ENCODE measurements around the gene HRG.
"Not testable (repeated sequence)": the region's sequence is repeated elsewhere in the genome, so short reads cannot be mapped to it uniquely, and the experiment has no call there.

HRG gene

DNA sequence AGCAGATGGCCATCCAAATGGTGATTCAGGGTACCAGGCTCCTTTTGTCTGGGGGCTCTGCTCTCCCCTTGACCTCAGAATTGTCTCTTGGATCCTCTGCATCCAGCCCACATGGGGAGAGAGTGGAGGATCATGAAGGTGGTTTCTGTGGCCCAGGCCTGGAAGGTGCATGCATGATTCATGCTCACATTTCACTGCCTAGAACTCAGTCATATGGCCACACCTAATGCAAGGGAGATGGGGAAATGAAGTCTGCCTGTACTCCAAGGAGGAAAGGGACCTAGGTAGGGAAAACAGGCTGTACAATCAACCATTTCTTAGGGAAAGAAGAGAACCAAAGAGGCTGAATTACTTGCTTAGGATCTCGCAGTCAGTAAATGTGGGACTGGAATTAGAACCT is 15.1 kb downstream of the HRG start:
- DNase-seq (ENCODE audit: low read depth in 2 of 2) = no peak

DNA sequence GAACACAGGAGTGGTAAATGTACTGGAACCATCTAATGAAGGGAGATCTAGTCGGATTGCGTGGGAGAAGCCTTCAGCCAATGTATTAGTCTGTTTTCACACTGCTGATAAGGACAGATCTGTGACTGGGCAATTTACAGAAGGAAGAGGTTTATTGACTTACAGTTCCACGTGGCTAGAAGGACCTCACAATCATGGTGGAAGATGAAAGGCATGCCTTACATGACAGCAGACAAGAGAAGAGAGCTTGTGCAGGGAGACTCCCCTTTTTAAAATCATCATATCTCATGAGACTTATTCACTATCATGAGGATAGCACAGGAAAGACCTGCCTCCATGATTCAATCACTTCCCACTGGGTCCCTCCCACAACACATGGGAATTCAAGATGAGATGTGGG is 17.0 kb downstream of the HRG start:
- no peak for DNase-seq (ENCODE audit: low read depth in 2 of 2)

DNA sequence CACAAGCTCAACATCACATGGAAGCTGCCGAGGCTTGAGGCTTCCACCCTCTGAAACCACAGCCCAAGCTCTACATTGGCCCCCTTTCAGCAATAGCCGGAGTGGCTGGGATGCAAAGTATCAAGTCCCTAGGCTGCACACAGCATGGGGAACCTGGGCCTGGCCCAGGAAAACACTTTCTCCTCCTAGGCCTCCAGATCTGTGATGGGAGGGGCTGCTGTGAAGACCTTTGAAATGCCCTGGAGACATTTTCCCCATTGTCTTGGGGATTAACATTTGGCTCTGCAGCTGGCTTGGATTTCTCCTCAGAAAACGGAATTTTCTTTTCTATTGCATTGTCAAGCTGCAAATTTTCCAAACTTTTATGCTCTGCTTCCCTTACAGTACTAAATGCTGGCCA is 18.2 kb downstream of the HRG start:
- DNase-seq (ENCODE audit: low read depth in 2 of 2) = no peak

DNA sequence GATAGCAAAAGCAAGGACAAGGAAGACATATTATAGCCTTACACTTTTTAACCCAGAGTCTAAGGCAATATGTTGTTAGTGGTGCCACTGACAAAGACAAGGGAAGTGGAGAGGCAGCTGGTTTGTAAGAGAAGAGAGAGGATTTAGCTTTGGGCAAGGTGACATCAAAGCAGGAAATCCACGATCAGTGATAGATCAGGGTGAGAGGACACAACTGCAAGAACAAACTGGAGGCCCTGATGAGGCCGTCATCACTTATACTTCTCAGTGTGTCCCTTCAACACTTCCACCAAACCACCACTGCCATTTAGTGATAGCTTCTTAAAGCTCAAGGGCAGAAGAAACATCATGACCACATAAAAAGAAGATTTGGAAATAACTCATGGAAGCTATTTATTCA is 20.7 kb downstream of the HRG start:
- DNase-seq (ENCODE audit: low read depth in 2 of 2) = not testable (repeated sequence)

DNA sequence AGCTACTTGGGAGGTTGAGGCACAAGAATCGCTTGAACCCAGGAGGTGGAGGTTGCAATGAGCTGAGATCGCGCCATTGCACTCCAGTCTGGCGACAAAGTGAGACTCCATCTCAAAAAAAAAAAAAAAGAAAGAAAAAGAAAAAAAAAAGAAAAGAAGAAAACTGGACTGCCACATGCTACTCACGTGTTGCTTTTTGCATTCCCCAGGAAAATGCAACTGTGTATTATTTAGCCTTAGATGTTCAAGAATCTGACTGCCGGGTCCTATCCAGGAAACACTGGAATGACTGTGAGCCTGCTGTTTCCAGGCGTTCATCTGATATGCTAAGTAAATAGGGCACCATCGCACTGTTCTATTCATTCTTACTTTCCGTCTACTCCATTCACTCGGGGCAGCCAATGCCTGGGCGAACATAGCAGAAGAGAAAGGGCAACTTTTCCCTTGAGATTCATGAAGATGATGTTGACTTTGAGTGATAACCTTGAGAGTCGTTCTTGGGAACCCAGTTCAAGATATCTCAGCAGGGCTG is 21.4 kb downstream of the HRG start:
- no peak for DNase-seq (ENCODE audit: low read depth in 2 of 2)

DNA sequence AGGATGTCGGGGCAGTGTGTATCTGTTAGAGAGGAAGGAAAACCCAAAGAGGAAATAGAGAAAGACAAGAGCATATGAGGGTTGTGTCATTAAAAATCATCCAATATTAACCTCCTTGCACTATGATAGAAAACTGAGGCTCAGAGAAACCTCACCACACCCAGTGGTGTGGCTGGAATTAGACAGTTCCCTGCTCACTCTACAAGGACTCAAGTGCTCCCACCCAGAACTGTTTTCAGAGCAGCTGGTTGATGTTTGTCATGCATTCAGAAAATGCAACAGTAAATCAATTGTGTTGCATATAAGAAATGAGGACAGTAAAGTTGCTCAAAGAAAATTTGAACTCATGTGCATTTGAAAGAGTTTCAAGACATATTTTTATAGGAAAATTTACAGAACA is 24.5 kb downstream of the HRG start:
- DNase-seq (ENCODE audit: low read depth in 2 of 2) = not testable (repeated sequence)

DNA sequence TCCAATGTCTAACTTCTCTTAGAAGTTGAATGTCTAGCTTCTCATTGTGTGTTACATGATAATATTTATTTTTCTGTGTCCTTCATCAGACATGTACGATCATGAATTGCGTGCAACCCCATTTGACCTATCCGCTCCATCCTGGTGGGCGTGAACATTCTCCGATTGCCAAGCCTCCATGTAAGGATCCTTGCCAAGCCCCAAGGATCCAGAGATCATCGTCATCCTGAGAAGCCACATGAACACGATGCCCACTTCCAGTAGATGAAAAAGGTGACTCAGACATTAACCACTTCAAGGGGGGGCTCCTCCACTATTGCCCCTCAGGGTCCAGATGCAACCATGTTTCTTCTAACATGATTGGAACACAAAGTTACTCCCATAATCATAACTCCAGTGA is 25.9 kb downstream of the HRG start:
- DNase-seq (ENCODE audit: low read depth in 2 of 2) = no peak

DNA sequence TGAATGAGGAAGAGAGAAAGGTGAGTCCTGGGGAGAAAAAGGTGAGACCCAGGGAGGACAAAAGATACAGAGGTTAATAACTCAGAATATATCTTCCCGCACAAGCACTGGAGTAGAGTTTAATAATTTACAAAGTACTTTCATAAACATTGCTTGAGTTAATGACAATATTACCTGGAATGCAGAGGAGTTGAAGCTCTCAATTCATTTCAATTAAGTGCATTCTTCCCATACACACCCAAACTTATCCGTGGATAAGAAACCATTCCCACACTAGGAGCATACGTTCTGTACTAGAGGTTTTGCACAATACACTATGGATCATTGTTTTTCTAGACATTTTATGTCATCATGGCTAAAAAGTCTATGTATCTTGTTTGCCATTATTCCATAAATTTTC is 28.0 kb downstream of the HRG start:
- DNase-seq (ENCODE audit: low read depth in 2 of 2) = no peak

DNA sequence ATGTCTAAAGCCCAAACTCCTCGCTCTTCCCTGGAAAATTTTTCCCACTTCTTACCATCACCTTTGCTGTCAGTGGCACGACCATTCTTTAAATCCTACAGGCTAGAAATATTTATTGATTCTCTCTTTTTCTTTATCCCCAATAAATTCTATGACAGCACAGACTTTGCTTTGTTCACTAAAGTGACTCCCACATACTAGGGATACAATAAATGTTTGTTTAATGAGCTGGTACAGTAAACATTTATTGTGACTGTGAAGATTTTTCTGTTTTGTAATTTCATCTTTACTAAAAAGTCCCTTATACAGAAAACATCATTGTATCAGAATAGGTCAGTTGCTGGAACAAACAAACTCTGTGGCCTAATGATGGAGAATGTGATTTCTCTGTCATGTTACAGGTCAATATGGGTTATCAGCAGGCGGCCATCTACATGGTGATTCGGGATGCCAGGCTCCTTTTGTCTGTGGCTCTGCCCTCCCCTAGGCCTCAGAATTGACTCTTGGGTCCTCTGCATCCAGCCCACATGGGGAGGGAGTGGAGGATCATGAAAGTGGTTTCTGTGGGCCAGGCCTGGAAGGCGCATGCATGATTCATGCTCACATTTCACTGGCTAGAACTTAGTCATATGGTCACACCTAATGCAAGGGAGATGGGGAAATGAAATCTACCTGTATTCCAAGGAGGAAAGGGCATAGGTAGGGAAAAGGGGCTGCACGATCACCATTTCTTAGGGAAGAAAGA is 28.6 kb downstream of the HRG start:
- no peak for DNase-seq (ENCODE audit: low read depth in 2 of 2)

DNA sequence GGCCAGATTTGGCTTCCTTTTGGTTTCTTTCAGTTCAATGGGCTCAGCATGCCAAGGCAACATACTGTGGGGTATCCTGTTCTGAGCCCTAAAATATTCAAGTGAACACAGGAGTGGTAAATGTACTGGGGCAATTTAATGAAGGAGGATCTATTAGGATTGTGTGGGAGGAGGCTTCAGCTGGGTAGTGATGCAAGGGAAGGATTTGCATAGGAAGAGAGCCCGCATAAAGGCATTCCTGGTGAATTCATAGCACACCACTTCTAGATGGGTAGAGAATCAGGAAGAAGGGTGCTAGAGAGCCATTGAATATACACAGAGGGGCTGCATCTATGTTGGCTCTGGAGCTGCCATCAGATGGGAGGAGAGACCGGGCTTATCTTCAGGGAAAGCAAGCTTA is 30.7 kb downstream of the HRG start:
- no peak for DNase-seq (ENCODE audit: low read depth in 2 of 2)

DNA sequence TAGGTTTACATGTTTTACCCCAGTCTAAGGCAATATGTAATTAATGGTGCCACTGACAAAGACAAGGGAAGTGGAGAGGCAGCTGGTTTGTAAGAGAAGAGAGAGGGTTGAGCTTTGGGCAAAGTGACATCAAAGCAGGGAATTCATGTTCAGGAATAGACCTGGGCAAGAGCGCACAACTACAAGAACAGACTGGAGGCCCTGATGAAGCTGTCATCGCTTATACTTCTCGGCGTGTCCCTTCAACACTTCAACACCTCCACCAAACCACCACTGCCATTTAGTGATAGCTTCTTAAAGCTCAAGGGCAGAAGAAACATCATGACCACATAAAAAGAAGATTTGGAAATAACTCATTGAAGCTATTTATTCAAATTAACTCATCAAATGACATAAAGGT is 31.7 kb downstream of the HRG start:
- DNase-seq (ENCODE audit: low read depth in 2 of 2) = no peak

DNA sequence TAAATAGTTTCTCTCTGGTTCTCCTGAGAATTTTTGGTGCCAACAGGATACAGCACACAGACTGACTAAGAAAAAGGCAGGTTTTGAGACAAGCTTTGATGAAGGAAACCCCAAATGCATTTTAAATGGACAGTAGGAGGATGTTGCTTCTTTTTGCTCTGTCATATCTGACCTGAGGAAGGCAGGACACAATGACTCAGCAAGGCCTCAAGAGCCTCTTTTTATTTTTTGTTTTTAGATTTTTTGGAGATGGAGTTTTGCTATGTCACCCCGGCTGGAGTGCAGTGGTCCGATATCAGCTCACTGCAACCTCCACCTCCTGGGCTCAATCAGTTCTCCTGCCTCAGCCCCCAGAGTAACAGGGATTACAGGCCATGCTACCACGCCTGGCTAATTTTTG is 34.5 kb downstream of the HRG start:
- no peak for DNase-seq (ENCODE audit: low read depth in 2 of 2)

DNA sequence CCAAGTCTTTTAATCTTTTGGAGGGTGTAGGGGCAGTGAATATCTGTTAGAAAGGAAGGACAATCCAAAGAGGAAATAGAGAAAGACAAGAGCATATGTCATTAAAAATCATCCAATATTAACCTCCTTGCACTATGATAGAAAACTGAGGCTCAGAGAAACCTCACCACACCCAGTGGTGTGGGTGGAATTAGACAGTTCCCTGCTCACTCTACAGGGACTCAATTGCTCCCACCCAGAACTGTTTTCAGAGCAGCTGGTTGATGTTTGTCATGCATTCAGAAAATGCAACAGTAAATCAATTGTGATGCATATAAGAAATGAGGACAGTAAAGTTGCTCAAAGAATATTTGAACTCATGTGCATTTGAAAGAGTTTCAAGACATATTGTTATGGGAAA is 36.6 kb downstream of the HRG start:
- DNase-seq (ENCODE audit: low read depth in 2 of 2) = not testable (repeated sequence)

DNA sequence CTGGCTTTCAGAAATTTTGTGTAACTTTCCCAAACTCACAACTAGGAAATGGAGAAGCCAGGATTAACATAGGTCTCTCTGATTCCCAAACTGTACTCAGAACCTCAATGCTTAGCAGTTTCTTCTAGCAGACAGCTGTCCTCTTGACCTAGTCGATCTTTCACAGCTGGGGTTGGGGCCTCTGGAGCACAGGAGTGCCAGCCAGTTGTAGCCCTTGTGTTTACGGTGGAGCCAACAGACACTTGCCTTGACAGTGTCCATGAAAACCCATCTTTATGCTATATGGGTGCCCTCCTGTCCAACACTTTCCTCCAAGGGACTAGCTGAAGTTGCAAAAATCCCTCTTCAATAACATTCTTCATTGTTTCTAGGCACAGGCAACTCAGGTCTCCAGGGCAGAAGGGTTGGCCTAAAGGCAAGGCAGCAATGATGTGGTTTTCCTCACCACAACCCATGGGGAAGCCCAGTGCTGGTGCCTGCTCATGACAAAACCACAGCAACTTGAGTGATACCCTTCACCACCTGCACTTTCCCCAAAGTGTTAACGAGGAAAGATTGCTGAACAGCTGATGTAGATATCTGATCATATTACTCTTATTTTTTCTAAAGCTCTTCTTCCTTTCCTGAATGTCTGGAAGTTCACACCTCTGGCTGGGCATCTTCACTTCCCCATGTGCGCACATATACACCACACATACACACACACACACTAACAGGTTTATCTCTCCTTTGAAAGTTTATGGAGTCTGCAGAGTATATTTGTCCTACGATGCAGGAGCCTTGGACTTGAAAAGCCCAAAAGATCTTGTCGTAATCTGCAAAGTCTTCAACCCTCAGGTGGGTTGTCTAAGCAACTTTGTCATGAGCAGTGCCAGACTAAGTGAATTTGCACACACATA is 40.3 kb downstream of the HRG start:
- DNase-seq (ENCODE audit: low read depth in 2 of 2) = peak in 1 of 2 donors; percentile 8

DNA sequence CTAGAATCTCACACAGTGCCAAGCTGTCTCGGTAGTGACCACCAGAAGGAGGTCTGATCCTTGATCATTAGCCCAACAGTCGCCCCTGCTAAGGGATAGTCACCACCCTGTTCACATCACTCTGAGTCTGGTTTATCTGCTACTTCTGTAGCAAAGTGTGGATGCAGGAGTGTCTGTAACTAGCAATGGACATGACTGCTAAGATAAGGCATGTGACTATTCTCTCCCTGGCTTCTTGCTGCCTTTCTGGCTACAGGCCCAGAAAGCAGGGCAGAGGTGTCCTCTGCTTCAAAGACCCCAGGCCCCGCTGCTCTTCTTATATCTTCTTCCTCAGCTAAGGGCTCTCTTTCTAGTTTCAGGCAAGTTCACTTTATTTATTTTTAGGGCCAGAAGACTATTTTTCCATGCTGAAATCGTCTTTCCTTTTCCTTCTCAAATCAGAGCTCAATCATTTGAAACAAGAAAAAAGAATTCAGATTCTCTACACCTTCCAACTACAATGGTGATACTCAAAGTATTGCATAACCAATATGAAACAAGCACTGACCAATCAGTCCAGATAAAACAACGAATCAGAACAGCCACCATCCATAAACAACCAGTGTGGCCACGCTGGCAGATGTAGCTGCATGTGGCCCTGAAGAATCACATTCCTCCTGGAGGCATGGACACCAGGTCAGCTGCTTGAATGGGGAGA is 43.3 kb downstream of the HRG start:
- no peak for DNase-seq (ENCODE audit: low read depth in 2 of 2)

DNA sequence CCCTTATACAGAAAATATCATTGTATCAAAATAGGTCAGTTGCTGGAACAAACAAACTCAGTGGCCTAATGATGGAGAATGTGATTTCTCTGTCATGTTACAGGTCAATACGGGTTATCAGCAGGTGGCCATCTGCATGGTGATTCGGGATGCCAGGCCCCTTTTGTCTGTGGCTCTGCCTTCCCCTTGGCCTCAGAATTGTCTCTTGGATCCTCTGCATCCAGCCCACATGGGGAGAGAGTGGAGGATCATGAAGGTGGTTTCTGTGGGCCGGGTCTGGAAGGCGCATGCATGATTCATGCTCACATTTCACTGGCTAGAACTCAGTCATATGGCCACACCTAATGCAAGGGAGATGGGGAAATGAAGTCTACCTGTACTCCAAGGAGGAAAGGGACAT is 44.9 kb downstream of the HRG start:
- not testable (repeated sequence) for DNase-seq (ENCODE audit: low read depth in 2 of 2)

DNA sequence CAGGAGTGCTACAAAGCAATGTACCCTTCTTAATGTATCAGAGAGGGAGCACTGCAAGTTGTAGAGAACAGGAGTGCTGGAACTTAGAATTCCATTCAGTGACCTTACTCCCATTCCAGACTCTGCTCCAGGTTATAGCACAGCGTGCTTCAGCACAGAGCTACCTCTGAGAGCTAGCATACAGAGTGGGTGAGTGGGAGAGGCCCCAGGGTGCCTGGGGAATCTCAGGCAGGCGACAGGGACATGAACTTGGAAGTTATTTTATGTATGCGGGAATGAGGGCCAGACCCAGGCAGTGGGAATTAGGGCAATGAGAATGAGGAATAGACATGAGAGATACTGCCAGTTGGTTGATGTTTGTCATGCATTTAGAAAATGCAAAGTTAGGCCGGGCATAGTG is 47.7 kb downstream of the HRG start:
- no peak for DNase-seq (ENCODE audit: low read depth in 2 of 2)

DNA sequence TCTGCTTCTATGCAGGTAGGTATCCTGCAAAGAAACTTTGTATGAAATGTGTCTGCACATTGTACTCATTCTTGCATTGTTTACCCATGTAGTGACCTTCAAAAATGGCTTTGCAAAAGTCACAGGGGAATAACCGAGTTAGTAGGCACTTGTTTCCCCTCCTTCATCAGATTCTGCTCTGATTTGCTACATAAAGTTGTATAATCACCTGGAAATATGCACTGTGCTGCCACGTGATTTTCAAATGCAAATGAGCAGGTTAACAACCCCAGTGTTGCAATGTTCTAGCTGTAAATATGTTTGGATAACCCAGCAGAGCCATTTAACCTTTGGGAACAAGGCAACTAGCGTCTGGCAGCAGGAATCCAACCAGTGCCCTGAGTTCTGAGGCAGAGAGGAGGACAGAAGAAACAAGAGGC is 51.2 kb downstream of the HRG start, which contains the start of gene KNG1:
TSS of gene KNG1 (plus strand) at position 321 of the 419 bp plus-strand sequence. CDS start 184 bp downstream, outside the sequence.
- no peak for DNase-seq (ENCODE audit: low read depth in 2 of 2)

DNA sequence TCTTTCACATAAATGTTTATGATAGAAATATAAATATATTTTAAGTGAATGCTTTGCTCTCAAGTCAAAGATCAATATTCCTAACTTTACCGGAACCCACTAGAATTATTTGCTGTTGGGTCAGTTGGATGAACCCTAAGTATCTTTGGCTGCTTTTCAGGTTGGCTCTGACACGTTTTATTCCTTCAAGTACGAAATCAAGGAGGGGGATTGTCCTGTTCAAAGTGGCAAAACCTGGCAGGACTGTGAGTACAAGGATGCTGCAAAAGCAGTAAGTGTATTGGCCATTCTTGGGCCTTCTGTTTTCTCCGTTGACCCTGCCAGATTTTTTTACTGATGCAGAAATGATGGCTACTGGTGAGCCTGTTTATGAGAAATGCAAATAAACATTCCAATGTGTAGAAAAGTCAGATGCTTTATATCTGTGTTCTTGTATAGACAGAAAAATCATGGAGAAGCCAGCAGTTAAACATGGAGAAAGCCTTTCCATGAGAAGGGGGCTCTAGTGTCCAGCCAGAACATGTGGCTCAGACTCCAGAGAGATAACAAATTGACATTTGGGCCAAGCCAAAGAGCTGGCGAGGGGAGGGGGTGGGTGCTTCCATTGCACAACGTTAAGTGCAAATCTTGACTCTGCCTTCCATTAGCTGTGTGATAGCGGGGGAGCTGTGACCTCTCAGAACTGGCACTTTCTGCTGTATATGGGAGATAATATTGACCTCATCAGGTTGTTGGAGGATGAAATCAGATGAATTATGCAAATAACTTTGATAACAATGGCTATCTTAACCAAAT is 54.3 kb downstream of the HRG start:
- DNase-seq (ENCODE audit: low read depth in 2 of 2) = no peak

DNA sequence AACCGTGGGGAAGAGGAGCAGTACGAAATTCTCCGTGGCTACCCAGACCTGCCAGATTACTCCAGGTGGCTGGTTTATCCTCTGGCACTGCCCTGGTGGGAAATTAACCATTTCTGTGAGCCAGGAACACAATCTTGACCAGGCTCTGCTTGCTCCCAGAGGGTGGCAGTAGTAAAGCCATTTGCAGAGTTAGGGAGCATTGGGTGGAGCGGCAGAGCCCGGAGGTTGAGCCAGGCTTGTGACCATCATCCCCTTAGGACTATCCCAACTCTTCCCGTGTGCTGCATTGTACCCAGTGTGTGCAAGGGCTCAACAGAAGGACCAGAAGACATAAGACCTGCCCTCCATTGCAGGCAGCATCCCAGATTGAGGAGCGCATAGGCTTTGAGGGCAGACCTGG is 56.6 kb downstream of the HRG start:
- DNase-seq (ENCODE audit: low read depth in 2 of 2) = no peak

DNA sequence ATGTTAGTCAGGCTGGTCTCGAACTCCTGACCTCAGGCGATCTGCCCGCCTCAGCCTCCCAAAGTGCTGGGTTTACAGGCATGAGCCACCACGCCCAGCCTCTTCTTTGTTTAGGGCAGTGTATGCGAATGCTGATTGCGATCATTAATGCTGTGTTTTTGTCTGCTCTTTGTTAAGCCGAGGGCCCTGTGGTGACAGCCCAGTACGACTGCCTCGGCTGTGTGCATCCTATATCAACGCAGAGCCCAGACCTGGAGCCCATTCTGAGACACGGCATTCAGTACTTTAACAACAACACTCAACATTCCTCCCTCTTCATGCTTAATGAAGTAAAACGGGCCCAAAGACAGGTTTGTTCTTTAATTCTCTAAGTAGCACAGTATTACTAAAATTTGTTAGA is 59.1 kb downstream of the HRG start:
- no peak for DNase-seq (ENCODE audit: low read depth in 2 of 2)
